HEK293 (cell line): Measurements from ENCODE around the gene NCKAP5.

Experiments
- CTCF ChIA-PET: fragments of 350-600 bp; formaldehyde crosslinking; extraction: SDS; loops from one replicate; lab custom pipeline; 2021; ENCODE audit warnings: antibody characterized with exemption; lab: Yijun Ruan, JAX
- POLR2A ChIA-PET: fragments of 300-600 bp; formaldehyde crosslinking; extraction: SDS; loops from one replicate; lab custom pipeline; 2020; ENCODE audit warnings: antibody characterized with exemption, inconsistent platforms; lab: Yijun Ruan, JAX
- H3K27ac ChIP-seq: fragments of 200-500 bp; sonication (Bioruptor generic); 2 replicates; pipeline ENCODE4 v1.5.1; 2014; ENCODE audit warnings: low read depth, low read length, control low read depth, inconsistent platforms; ENCODE audit errors: extremely low read depth
- H3K36me3 ChIP-seq, 2 experiments: fragments of 200-500 bp in 1 of 2; sonication (Bioruptor generic) in 1 of 2; 1 replicate in 1 of 2; 2 replicates in 1 of 2; pipeline ENCODE4 v1.5.1; 2014 to 2017; ENCODE audit warnings: inconsistent platforms in 2 of 2, low read length in 2 of 2; ENCODE audit not compliant: control insufficient read depth in 2 of 2, insufficient read depth in 1 of 2
- H3K4me1 ChIP-seq: fragments of 200-500 bp; sonication (Bioruptor generic); 2 replicates; pipeline ENCODE4 v1.5.1; 2014; ENCODE audit warnings: mild to moderate bottlenecking, low read length, inconsistent platforms; ENCODE audit not compliant: control insufficient read depth, insufficient read depth
- H3K4me3 ChIP-seq: 2 replicates; pipeline ENCODE4 v1.5.1; 2011; ENCODE audit warnings: low read depth, mild to moderate bottlenecking, control low read depth, low read length, moderate library complexity
- H3K9me3 ChIP-seq: fragments of 200-500 bp; sonication (Bioruptor generic); 2 replicates; pipeline ENCODE4 v1.5.1; 2014; ENCODE audit warnings: low read depth, low read length, inconsistent platforms; ENCODE audit not compliant: control insufficient read depth, insufficient read depth
- KLF16 ChIP-seq: fragments of 450-650 bp; formaldehyde crosslinking; IDR thresholded peaks from 2 replicates; pipeline ENCODE4 v1.5.1; 2017; ENCODE audit warnings: missing biosample characterization, missing genetic modification characterization
- KLF7 ChIP-seq: fragments of 450-650 bp; formaldehyde crosslinking; IDR thresholded peaks from 2 replicates; pipeline ENCODE4 v1.5.1; 2016; ENCODE audit warnings: missing biosample characterization, missing genetic modification characterization, borderline replicate concordance
- ZEB2 ChIP-seq: fragments of 450-650 bp; formaldehyde crosslinking; IDR thresholded peaks from 2 replicates; pipeline ENCODE4 v1.5.1; 2016; ENCODE audit warnings: missing biosample characterization, missing genetic modification characterization
- ZNF121 ChIP-seq: fragments of 450-650 bp; formaldehyde crosslinking; IDR thresholded peaks from 2 replicates; pipeline ENCODE4 v1.5.1; 2016; ENCODE audit warnings: missing biosample characterization, missing genetic modification characterization
- ZNF146 ChIP-seq: fragments of 450-650 bp; formaldehyde crosslinking; IDR thresholded peaks from 2 replicates; pipeline ENCODE4 v1.5.1; 2016; ENCODE audit warnings: missing biosample characterization, missing genetic modification characterization
- ZNF157 ChIP-seq: fragments of 450-650 bp; formaldehyde crosslinking; IDR thresholded peaks from 2 replicates; pipeline ENCODE4 v1.5.1; 2016; ENCODE audit warnings: missing biosample characterization, missing genetic modification characterization
- ZNF274 ChIP-seq, 2 experiments: fragments of 200-500 bp in 1 of 2; fragments of 450-650 bp in 1 of 2; sonication (Bioruptor generic) in 1 of 2; formaldehyde crosslinking in 1 of 2; IDR thresholded peaks; 2 replicates each; pipeline versions ENCODE4 v1.5.1 to v1.6.1; 2014 to 2016; ENCODE audit warnings: borderline replicate concordance in 1 of 2, inconsistent platforms in 1 of 2, low read length in 1 of 2, missing biosample characterization in 1 of 2, missing genetic modification characterization in 1 of 2
- ZNF501 ChIP-seq: fragments of 450-650 bp; formaldehyde crosslinking; IDR thresholded peaks from 2 replicates; pipeline ENCODE4 v1.5.1; 2016; ENCODE audit warnings: missing biosample characterization, missing genetic modification characterization
- ZNF514 ChIP-seq: fragments of 450-650 bp; formaldehyde crosslinking; IDR thresholded peaks from 2 replicates; pipeline ENCODE4 v1.5.1; 2016; ENCODE audit warnings: missing biosample characterization, missing genetic modification characterization
- ZNF610 ChIP-seq: fragments of 450-650 bp; formaldehyde crosslinking; IDR thresholded peaks from 2 replicates; pipeline ENCODE4 v1.5.1; 2016; ENCODE audit warnings: missing biosample characterization, missing genetic modification characterization, borderline replicate concordance
- ZNF768 ChIP-seq: fragments of 450-650 bp; formaldehyde crosslinking; IDR thresholded peaks from 2 replicates; pipeline ENCODE4 v1.5.1; 2018; ENCODE audit warnings: missing biosample characterization, mild to moderate bottlenecking, missing genetic modification characterization
- ZNF785 ChIP-seq: fragments of 450-650 bp; formaldehyde crosslinking; IDR thresholded peaks from 2 replicates; pipeline ENCODE4 v1.5.1; 2016; ENCODE audit warnings: missing biosample characterization, missing genetic modification characterization
- ZNF792 ChIP-seq: fragments of 450-650 bp; formaldehyde crosslinking; IDR thresholded peaks from 2 replicates; pipeline ENCODE4 v1.5.1; 2016; ENCODE audit warnings: missing biosample characterization, missing genetic modification characterization
- ZNF837 ChIP-seq: fragments of 450-650 bp; formaldehyde crosslinking; IDR thresholded peaks from 2 replicates; pipeline ENCODE4 v1.5.1; 2016; ENCODE audit warnings: missing biosample characterization, missing genetic modification characterization
- TF ChIP-seq, protein P1 (sequence below): fragments of 450-650 bp; formaldehyde crosslinking; IDR thresholded peaks from 2 replicates; pipeline ENCODE4 v1.5.1; 2017; ENCODE audit warnings: missing biosample characterization, missing genetic modification characterization
- TF ChIP-seq, protein P2 (sequence below): fragments of 450-650 bp; formaldehyde crosslinking; IDR thresholded peaks from 2 replicates; pipeline ENCODE4 v1.5.1; 2016; ENCODE audit warnings: missing biosample characterization, missing genetic modification characterization, borderline replicate concordance
- TF ChIP-seq, protein P3 (sequence below): fragments of 450-650 bp; formaldehyde crosslinking; IDR thresholded peaks from 2 replicates; pipeline ENCODE4 v1.5.1; 2016; ENCODE audit warnings: missing biosample characterization, missing genetic modification characterization
- TF ChIP-seq, protein P4 (sequence below): fragments of 450-650 bp; formaldehyde crosslinking; IDR thresholded peaks from 2 replicates; pipeline ENCODE4 v1.5.1; 2017; ENCODE audit warnings: missing biosample characterization, missing genetic modification characterization

The NCKAP5 gene

DNA sequence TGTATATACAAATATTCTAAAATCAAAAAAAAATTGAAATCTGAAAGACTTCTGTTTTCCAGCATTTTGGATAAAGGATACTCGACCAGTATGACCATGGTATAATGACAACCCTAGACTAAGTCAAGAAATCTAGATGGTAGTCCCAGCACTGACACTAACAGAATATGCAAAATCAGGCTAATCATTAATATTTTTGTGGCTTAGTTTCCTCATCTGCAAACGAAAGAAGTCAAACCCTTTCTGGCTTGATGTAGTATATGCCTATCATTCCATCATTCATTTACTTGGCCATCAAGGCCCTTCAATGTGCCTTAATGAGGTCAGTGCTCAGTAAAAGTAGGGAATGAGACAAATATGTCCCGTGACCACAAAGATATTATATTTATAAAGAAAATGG lies 83.5 kb downstream of the NCKAP5 start:
- POLR2A ChIA-PET, result no interaction called here

More for the DNA sequence above, 83.5 kb downstream of the NCKAP5 start:
- CTCF ChIA-PET, result interaction anchor here (1.1 kb wide), 1 partner anchor 76 kb away, joined by 3 read pairs; no protein-coding TSS in a partner anchor
- no peaks in the 10 kb centered on the region for H3K4me1 ChIP-seq
- H3K4me3 ChIP-seq, result no peak overlapping the region
- TF ChIP-seq ZNF792 (tag by site-specific recombination) (no peak), KLF7 (tag by site-specific recombination) (no peak), ZNF121 (tag by site-specific recombination) (no peak), ZNF514 (no peak), ZNF157 (tag by site-specific recombination) (no peak), ZNF501 (tag by site-specific recombination) (no peak), ZNF610 (tag by site-specific recombination) (no peak), ZNF837 (no peak), KLF16 (tag by site-specific recombination) (no peak), ZNF768 (tag by site-specific recombination) (no peak), ZNF146 (tag by site-specific recombination) (no peak), ZEB2 (tag by site-specific recombination) (no peak), ZNF274 (IDR thresholded peaks at IDR 0.05; ENCODE audit: low read length) (no peak), ZNF274 (tag by site-specific recombination; IDR thresholded peaks at IDR 0.05; ENCODE audit: borderline replicate concordance) (no peak), ZNF785 (tag by site-specific recombination) (no peak)
- TF ChIP-seq, protein P1, sequence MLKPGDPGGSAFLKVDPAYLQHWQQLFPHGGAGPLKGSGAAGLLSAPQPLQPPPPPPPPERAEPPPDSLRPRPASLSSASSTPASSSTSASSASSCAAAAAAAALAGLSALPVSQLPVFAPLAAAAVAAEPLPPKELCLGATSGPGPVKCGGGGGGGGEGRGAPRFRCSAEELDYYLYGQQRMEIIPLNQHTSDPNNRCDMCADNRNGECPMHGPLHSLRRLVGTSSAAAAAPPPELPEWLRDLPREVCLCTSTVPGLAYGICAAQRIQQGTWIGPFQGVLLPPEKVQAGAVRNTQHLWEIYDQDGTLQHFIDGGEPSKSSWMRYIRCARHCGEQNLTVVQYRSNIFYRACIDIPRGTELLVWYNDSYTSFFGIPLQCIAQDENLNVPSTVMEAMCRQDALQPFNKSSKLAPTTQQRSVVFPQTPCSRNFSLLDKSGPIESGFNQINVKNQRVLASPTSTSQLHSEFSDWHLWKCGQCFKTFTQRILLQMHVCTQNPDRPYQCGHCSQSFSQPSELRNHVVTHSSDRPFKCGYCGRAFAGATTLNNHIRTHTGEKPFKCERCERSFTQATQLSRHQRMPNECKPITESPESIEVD (tag by site-specific recombination), result no peak
- TF ChIP-seq, protein P2, sequence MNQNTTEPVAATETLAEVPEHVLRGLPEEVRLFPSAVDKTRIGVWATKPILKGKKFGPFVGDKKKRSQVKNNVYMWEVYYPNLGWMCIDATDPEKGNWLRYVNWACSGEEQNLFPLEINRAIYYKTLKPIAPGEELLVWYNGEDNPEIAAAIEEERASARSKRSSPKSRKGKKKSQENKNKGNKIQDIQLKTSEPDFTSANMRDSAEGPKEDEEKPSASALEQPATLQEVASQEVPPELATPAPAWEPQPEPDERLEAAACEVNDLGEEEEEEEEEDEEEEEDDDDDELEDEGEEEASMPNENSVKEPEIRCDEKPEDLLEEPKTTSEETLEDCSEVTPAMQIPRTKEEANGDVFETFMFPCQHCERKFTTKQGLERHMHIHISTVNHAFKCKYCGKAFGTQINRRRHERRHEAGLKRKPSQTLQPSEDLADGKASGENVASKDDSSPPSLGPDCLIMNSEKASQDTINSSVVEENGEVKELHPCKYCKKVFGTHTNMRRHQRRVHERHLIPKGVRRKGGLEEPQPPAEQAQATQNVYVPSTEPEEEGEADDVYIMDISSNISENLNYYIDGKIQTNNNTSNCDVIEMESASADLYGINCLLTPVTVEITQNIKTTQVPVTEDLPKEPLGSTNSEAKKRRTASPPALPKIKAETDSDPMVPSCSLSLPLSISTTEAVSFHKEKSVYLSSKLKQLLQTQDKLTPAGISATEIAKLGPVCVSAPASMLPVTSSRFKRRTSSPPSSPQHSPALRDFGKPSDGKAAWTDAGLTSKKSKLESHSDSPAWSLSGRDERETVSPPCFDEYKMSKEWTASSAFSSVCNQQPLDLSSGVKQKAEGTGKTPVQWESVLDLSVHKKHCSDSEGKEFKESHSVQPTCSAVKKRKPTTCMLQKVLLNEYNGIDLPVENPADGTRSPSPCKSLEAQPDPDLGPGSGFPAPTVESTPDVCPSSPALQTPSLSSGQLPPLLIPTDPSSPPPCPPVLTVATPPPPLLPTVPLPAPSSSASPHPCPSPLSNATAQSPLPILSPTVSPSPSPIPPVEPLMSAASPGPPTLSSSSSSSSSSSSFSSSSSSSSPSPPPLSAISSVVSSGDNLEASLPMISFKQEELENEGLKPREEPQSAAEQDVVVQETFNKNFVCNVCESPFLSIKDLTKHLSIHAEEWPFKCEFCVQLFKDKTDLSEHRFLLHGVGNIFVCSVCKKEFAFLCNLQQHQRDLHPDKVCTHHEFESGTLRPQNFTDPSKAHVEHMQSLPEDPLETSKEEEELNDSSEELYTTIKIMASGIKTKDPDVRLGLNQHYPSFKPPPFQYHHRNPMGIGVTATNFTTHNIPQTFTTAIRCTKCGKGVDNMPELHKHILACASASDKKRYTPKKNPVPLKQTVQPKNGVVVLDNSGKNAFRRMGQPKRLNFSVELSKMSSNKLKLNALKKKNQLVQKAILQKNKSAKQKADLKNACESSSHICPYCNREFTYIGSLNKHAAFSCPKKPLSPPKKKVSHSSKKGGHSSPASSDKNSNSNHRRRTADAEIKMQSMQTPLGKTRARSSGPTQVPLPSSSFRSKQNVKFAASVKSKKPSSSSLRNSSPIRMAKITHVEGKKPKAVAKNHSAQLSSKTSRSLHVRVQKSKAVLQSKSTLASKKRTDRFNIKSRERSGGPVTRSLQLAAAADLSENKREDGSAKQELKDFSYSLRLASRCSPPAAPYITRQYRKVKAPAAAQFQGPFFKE, result no peak
- TF ChIP-seq, protein P3, sequence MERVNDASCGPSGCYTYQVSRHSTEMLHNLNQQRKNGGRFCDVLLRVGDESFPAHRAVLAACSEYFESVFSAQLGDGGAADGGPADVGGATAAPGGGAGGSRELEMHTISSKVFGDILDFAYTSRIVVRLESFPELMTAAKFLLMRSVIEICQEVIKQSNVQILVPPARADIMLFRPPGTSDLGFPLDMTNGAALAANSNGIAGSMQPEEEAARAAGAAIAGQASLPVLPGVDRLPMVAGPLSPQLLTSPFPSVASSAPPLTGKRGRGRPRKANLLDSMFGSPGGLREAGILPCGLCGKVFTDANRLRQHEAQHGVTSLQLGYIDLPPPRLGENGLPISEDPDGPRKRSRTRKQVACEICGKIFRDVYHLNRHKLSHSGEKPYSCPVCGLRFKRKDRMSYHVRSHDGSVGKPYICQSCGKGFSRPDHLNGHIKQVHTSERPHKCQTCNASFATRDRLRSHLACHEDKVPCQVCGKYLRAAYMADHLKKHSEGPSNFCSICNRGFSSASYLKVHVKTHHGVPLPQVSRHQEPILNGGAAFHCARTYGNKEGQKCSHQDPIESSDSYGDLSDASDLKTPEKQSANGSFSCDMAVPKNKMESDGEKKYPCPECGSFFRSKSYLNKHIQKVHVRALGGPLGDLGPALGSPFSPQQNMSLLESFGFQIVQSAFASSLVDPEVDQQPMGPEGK (tag by site-specific recombination), result no peak
- TF ChIP-seq, protein P4, sequence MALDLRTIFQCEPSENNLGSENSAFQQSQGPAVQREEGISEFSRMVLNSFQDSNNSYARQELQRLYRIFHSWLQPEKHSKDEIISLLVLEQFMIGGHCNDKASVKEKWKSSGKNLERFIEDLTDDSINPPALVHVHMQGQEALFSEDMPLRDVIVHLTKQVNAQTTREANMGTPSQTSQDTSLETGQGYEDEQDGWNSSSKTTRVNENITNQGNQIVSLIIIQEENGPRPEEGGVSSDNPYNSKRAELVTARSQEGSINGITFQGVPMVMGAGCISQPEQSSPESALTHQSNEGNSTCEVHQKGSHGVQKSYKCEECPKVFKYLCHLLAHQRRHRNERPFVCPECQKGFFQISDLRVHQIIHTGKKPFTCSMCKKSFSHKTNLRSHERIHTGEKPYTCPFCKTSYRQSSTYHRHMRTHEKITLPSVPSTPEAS (tag by site-specific recombination), result no peak
- no peaks in the 10 kb centered on the region for H3K36me3 ChIP-seq
- H3K27ac ChIP-seq, result no peak overlapping the region
- no peaks in the 10 kb centered on the region for H3K9me3 ChIP-seq
